Measurements from ENCODE around the gene TPSAB1.
"Not testable (repeated sequence)": the region's sequence is repeated elsewhere in the genome, so short reads cannot be mapped to it uniquely, and the experiment has no call there.

TPSAB1 gene

GRCh38 chr16:1264345-1265089 is 24.0 kb downstream of the TPSAB1 start:
- H3K4me3 ChIP-seq (ENCODE audit: low read depth, low read length): no peak overlapping the region

GRCh38 chr16:1265090-1265630 is 24.7 kb downstream of the TPSAB1 start:
- no peak overlapping the region for H3K4me3 ChIP-seq (ENCODE audit: low read depth, low read length)

GRCh38 chr16:1265826-1266225 is 25.3 kb downstream of the TPSAB1 start:
- no peak overlapping the region for H3K4me3 ChIP-seq (ENCODE audit: low read depth, low read length)

- not testable (repeated sequence) for H3K4me3 ChIP-seq (ENCODE audit: low read depth, low read length)
Measured at GRCh38 chr16:1269418-1269817, 28.9 kb downstream of the TPSAB1 start.

- H3K4me3 ChIP-seq (ENCODE audit: low read depth, low read length): no peak overlapping the region
Measured at GRCh38 chr16:1271380-1271723, 30.8 kb downstream of the TPSAB1 start.

GRCh38 chr16:1271724-1272413 is 31.4 kb downstream of the TPSAB1 start:
- not testable (repeated sequence) for H3K4me3 ChIP-seq (ENCODE audit: low read depth, low read length)

- H3K4me3 ChIP-seq (ENCODE audit: low read depth, low read length): no peak overlapping the region
Measured at GRCh38 chr16:1272453-1273198, 32.1 kb downstream of the TPSAB1 start.

GRCh38 chr16:1273816-1274215 is 33.3 kb downstream of the TPSAB1 start:
- H3K4me3 ChIP-seq (ENCODE audit: low read depth, low read length): no peak overlapping the region

- no peak overlapping the region for H3K4me3 ChIP-seq (ENCODE audit: low read depth, low read length)
Measured at GRCh38 chr16:1274767-1275166, 34.3 kb downstream of the TPSAB1 start.

- H3K4me3 ChIP-seq (ENCODE audit: low read depth, low read length): no peak overlapping the region
Measured at GRCh38 chr16:1275791-1276579, 35.5 kb downstream of the TPSAB1 start.

- H3K4me3 ChIP-seq (ENCODE audit: low read depth, low read length): no peak overlapping the region
Measured at GRCh38 chr16:1276580-1276878, 36.0 kb downstream of the TPSAB1 start.

- no peak overlapping the region for H3K4me3 ChIP-seq (ENCODE audit: low read depth, low read length)
Measured at GRCh38 chr16:1277151-1277598, 36.7 kb downstream of the TPSAB1 start.

GRCh38 chr16:1277617-1278282 is 37.2 kb downstream of the TPSAB1 start:
- no peak overlapping the region for H3K4me3 ChIP-seq (ENCODE audit: low read depth, low read length)

- no peak overlapping the region for H3K4me3 ChIP-seq (ENCODE audit: low read depth, low read length)
Measured at GRCh38 chr16:1278477-1278876, 38.0 kb downstream of the TPSAB1 start.

- H3K4me3 ChIP-seq (ENCODE audit: low read depth, low read length): no peak overlapping the region
Measured at GRCh38 chr16:1279081-1279944, 38.8 kb downstream of the TPSAB1 start.

- H3K4me3 ChIP-seq (ENCODE audit: low read depth, low read length): no peak overlapping the region
Measured at GRCh38 chr16:1279945-1280589, 39.6 kb downstream of the TPSAB1 start.

- no peak overlapping the region for H3K4me3 ChIP-seq (ENCODE audit: low read depth, low read length)
Measured at GRCh38 chr16:1280783-1281182, 40.3 kb downstream of the TPSAB1 start.

GRCh38 chr16:1281517-1281916 is 41.0 kb downstream of the TPSAB1 start:
- no peak overlapping the region for H3K4me3 ChIP-seq (ENCODE audit: low read depth, low read length)

Measured in iPS-11a (cell line).